Aorta (tissue), 5 donors: Measurements from ENCODE around the gene HEXD. TPM values are rescaled to one million over a fixed set of nuclear protein-coding genes. Genes with fewer than 3 reads are reported as not detected.

Experiments used
- ATAC-seq: fragments of 200-7000 bp; cut with Tn5 transposase; one replicate; pipeline ENCODE4 v1.9.1; 2022; ENCODE audit warnings: moderate library complexity; ENCODE audit not compliant: low FRiP score
- DNase-seq, 2 donors: peaks; one replicate each; pipeline ENCODE4 v3.0.0-alpha.2; 2020
- H3K27ac ChIP-seq, 2 donors: one replicate each; pipeline ENCODE4 v1.5.1; 2013; ENCODE audit warnings: low read length in 2 of 2, mild to moderate bottlenecking in 2 of 2, moderate library complexity in 2 of 2, control low read depth in 1 of 2, inconsistent platforms in 1 of 2, low read depth in 1 of 2
- H3K27me3 ChIP-seq, 2 donors: one replicate each; pipeline ENCODE4 v1.6.1; 2013; ENCODE audit warnings: control low read depth in 1 of 2, low read length in 1 of 2, mild to moderate bottlenecking in 1 of 2, moderate library complexity in 1 of 2; ENCODE audit not compliant: insufficient read depth in 2 of 2, control insufficient read depth in 1 of 2
- H3K36me3 ChIP-seq, 2 donors: one replicate each; pipeline ENCODE4 v1.6.1; 2013; ENCODE audit warnings: control low read depth in 1 of 2, low read length in 1 of 2, mild to moderate bottlenecking in 1 of 2; ENCODE audit not compliant: insufficient read depth in 2 of 2, control insufficient read depth in 1 of 2
- H3K4me1 ChIP-seq, 2 donors: one replicate each; pipeline ENCODE4 v1.6.1; 2013; ENCODE audit warnings: low read length in 2 of 2, control low read depth in 1 of 2, mild to moderate bottlenecking in 1 of 2, moderate library complexity in 1 of 2; ENCODE audit not compliant: insufficient read depth in 2 of 2, control insufficient read depth in 1 of 2
- H3K4me3 ChIP-seq, 2 donors: one replicate each; pipeline ENCODE4 v1.5.1; 2013; ENCODE audit warnings: low read length in 2 of 2, control low read depth in 1 of 2, mild to moderate bottlenecking in 1 of 2
- H3K9me3 ChIP-seq: one replicate; pipeline ENCODE4 v1.6.1; 2013; ENCODE audit warnings: mild to moderate bottlenecking, low read length; ENCODE audit not compliant: control insufficient read depth
- WGBS, 2 donors: extraction: QIAGEN DNeasy Blood & Tissue Kit; methylation state at CpG; one replicate each; pipeline ENCODE4 v1.1.7; 2013; 5-methylcytosine and 5-hydroxymethylcytosine counted together
- intact Hi-C, 2 donors: fragments of 100-400 bp; cut with DNase I; formaldehyde crosslinking; loops; one replicate each; pipeline versions ENCODE4 v1.14.2 to v1.15.0; 2022
- polyA plus RNA-seq, 2 donors: library from polyadenylated mRNA; stranded (reverse); fragments of 200-250 nt; gene quantifications; one replicate each; pipeline ENCODE4 v1.2.3, GENCODE V29; 2013
- total RNA-seq, 2 donors: library from RNA; stranded (reverse); fragmentation: NEBNext Ultra II Directional; extraction: Animal tissue kit (Norgen Biotek cat#: 25700); gene quantifications; one replicate each; pipeline ENCODE4 v1.2.1, GENCODE V29; 2021
- donor health status: healthy with polysubstance abuse.
- donor health status: Bipolar disorder and iron deficiency.
- donor health status: DM: no; HTN: no; CAD: no.
- donor health status: DM: no; HTN: no; CAD: no.
- donor health status: DM: yes; HTN: yes; CAD: no.

The HEXD gene
- total and polyA plus RNA-seq, 4 donors, result 14.8 to 133 (median 25.2) TPM

DNA sequence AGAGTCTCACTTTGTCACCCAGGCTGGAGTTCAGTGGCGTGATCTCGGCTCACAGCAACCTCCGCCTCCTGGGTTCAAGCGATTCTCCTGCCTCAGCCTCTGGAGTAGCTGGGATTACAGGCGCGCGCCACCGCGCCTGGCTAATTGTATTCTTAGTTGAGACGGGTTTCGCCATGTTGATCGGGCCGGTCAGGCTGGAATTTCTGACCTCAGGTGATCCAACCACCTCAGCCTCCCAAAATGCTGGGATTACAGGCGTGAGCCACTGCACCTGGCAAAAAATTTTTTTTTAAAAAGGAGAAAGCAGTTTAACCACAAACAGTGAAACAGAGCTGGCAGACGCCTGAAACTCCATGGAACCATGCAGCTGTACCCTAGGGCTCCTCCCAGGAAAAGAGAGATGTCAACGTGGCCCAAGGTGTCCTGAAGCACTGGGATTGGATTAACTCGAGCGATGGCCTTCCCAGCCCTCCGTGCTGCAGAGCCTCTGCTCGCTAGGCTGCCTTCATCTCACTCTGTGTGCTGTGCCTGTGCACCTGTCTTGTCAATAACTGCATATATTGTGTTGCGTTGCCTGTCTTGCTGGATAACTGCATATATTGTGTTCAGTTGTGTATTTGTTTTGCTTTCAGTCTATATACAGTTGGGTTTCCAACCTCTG, 71.8 kb downstream of the HEXD start:
- no peak for ATAC-seq
- no peak for DNase-seq
- no peak overlapping the region for H3K4me3 ChIP-seq
- no peaks in the 10 kb centered on the region for H3K4me1 ChIP-seq
- no peaks in the 10 kb centered on the region for H3K9me3 ChIP-seq
- intact Hi-C loops, result loop anchor here in 1 of 2 donors (2.0 to 5.0 kb wide), 3 partner anchors 31 to 138 kb away; partner anchors contain the start of gene NARF
- 95 to 96% methylated on average over 21 of the region's 21 CpGs for WGBS, 2 donors
- H3K27ac ChIP-seq, result peak overlapping the region in 1 of 2 donors; percentile 34
- H3K36me3 ChIP-seq, result peaks cover 0 to 6% of the 10 kb centered on the region in 2 donors
- no peaks in the 10 kb centered on the region for H3K27me3 ChIP-seq

DNA sequence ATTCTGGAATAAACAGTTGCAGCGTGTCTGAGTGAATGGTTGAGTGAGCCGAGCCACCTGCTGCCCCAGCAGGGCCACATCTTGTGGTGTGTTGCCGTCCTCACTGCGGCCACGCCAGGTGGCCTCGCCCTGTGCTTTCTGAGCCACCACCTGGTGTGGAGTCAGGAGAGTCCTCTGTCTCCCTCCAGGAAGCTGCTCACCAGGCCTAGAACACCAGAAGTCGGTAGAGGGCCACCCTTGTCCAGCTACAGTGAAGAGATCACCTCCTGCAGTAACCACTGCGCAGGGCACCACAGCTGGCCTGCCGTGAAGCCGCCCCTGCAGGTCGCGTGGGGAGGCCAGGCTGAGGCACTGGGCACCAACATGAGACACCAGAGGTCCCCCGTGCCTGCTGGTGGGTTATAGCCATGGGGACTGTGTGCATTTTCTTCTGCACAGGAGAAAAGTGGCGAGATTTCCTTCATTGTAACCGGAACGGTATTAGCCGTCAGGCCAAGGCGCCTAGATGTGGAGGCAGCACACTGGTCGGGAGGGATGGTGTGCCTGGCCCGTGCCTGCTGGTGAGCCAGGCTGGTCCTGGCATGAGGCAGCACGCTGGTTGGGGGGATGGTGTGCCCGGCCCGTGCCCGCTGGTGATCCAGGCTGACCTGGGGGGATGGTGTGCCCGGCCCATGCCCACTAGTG, 72.5 kb downstream of the HEXD start:
- intact Hi-C loops, result loop anchor here in 1 of 2 donors (5.0 kb wide), 2 partner anchors 62 to 138 kb away; no protein-coding TSS in a partner anchor
- WGBS, 2 donors, result 89 to 94% methylated on average over 25 of the region's 25 CpGs
- DNase-seq (no peak), ATAC-seq (no peak)
- no peaks in the 10 kb centered on the region for H3K27me3 ChIP-seq
- H3K36me3 ChIP-seq, result peaks cover 0 to 3% of the 10 kb centered on the region in 2 donors
- H3K9me3 ChIP-seq, result no peaks in the 10 kb centered on the region
- H3K4me3 ChIP-seq, result no peak overlapping the region
- H3K27ac ChIP-seq, result peak overlapping the region in 1 of 2 donors; percentile 15
- no peaks in the 10 kb centered on the region for H3K4me1 ChIP-seq

DNA sequence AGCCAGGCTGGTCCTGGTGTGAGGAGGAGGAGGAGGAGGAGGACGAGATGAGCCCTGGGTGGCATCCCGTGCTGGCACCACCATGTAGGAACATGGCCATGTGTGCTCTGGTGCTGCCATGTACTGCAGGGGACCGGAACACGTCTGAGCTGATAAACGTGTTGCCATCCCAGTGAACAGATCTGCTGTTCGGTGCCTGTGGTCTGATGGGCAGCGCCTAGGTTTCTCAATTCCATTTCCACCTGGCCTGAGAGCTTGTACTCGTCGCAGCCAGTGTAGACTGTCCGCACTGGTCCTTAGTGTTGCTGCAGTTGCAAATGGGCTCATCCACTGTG, 73.0 kb downstream of the HEXD start:
- H3K27me3 ChIP-seq, result no peaks in the 10 kb centered on the region
- no peaks in the 10 kb centered on the region for H3K9me3 ChIP-seq
- no peak for ATAC-seq
- H3K4me3 ChIP-seq, result no peak overlapping the region
- 93 to 94% methylated on average over 10 of the region's 10 CpGs for WGBS, 2 donors
- no peaks in the 10 kb centered on the region for H3K4me1 ChIP-seq
- DNase-seq, result no peak
- H3K27ac ChIP-seq, result peak overlapping the region in 1 of 2 donors; percentile 1
- H3K36me3 ChIP-seq, result peaks cover 0 to 2% of the 10 kb centered on the region in 2 donors
- intact Hi-C loops, result loop anchor here in 1 of 2 donors (5.0 kb wide), 2 partner anchors 61 to 139 kb away; no protein-coding TSS in a partner anchor

DNA sequence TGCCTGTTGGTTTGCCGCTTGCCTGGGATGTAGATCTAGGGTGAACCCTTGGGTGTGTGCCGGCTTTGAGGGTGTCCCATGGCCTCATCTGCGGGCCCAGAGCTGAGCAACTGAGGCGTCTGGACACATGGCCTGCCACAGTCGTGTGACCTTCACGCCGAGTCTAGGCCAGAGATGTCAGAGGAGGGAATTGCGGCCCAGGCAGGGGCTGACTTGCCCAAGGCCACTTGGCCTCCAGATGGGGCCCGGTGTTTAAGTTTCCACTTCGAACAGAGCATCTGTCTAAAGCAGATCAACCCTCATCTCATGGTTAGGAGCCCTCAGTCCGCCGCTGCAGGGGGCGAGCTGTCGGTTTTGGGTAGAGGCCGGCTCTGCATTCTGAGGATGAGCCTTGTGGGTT, 73.4 kb downstream of the HEXD start:
- Histone ChIP-seq H3K36me3 (peaks cover 0 to 2% of the 10 kb centered on the region in 2 donors), H3K27me3 (no peaks in the 10 kb centered on the region), H3K27ac (no peak overlapping the region), H3K4me1 (no peaks in the 10 kb centered on the region), H3K4me3 (no peak overlapping the region), H3K9me3 (no peaks in the 10 kb centered on the region)
- ATAC-seq (no peak), DNase-seq (no peak)
- intact Hi-C loops, result loop anchor here in 1 of 2 donors (5.0 kb wide), 2 partner anchors 61 to 139 kb away; no protein-coding TSS in a partner anchor
- WGBS, 2 donors, result 89 to 96% methylated on average over 15 of the region's 15 CpGs

Other genes with a start within 250 kb of the HEXD start
- gene CCDC57, start 205.5 kb upstream of the HEXD start, total RNA-seq, result 10 to 100 TPM; 31.2 to 53.4 TPM
- gene CCDC57, start 205.5 kb upstream of the HEXD start, polyA plus RNA-seq, result 100 to 1,000 TPM in 1 of 2 donors, 10 to 100 TPM in 1; 17.8 to 145 TPM
- 10 to 100 TPM; 55.6 to 96.9 TPM for gene SLC16A3, start 189.3 kb upstream of the HEXD start, total RNA-seq
- 10 to 100 TPM in 1 of 2 donors, 1 to 10 TPM in 1; 7.6 to 20.3 TPM for gene SLC16A3, start 189.3 kb upstream of the HEXD start, polyA plus RNA-seq
- gene CSNK1D, start 144.6 kb upstream of the HEXD start, total RNA-seq, result 100 to 1,000 TPM; 130 to 153 TPM
- 10 to 100 TPM; 39.9 to 73.4 TPM for gene CSNK1D, start 144.6 kb upstream of the HEXD start, polyA plus RNA-seq
- 1 to 10 TPM; 2.6 to 3.4 TPM for gene CD7, start 100.7 kb upstream of the HEXD start, total RNA-seq
- under 1 TPM; 0.33 to 0.75 TPM for gene CD7, start 100.7 kb upstream of the HEXD start, polyA plus RNA-seq
- gene SECTM1, start 84.6 kb upstream of the HEXD start, total RNA-seq, result 10 to 100 TPM in 1 of 2 donors, 1 to 10 TPM in 1; 9.9 to 15.8 TPM
- gene SECTM1, start 84.6 kb upstream of the HEXD start, polyA plus RNA-seq, result 10 to 100 TPM in 1 of 2 donors, 1 to 10 TPM in 1; 4.5 to 22.5 TPM
- not detected for gene TEX19, start 59.1 kb upstream of the HEXD start, total RNA-seq
- not detected for gene TEX19, start 59.1 kb upstream of the HEXD start, polyA plus RNA-seq
- gene UTS2R, start 46.6 kb upstream of the HEXD start, total RNA-seq, result not detected
- not detected for gene UTS2R, start 46.6 kb upstream of the HEXD start, polyA plus RNA-seq
- 10 to 100 TPM; 17.5 to 22.2 TPM for gene OGFOD3, start 239 bp downstream of the HEXD start, total RNA-seq
- 10 to 100 TPM; 12.0 to 25.9 TPM for gene OGFOD3, start 239 bp downstream of the HEXD start, polyA plus RNA-seq
- 100 to 1,000 TPM in 1 of 2 donors, 10 to 100 TPM in 1; 59.9 to 131 TPM for gene CYBC1, start 32.4 kb downstream of the HEXD start, total RNA-seq
- 10 to 100 TPM; 26.5 to 65.7 TPM for gene CYBC1, start 32.4 kb downstream of the HEXD start, polyA plus RNA-seq
- gene NARF, start 40.4 kb downstream of the HEXD start, total RNA-seq, result 10 to 100 TPM; 45.9 to 76.0 TPM
- 100 to 1,000 TPM in 1 of 2 donors, 10 to 100 TPM in 1; 34.4 to 162 TPM for gene NARF, start 40.4 kb downstream of the HEXD start, polyA plus RNA-seq
- gene FOXK2, start 101.4 kb downstream of the HEXD start, total RNA-seq, result 10 to 100 TPM; 52.0 to 58.8 TPM
- 10 to 100 TPM; 15.3 to 19.5 TPM for gene FOXK2, start 101.4 kb downstream of the HEXD start, polyA plus RNA-seq
- gene WDR45B, start 230.1 kb downstream of the HEXD start, total RNA-seq, result 10 to 100 TPM; 60.4 to 75.4 TPM
- gene WDR45B, start 230.1 kb downstream of the HEXD start, polyA plus RNA-seq, result 10 to 100 TPM; 34.7 to 54.4 TPM